NAMALWA (cell line): ENCODE measurements around the gene ARMC7.
"Not testable (repeated sequence)": the region's sequence is repeated elsewhere in the genome, so short reads cannot be mapped to it uniquely, and the experiment has no call there.

ENCODE experiments used
- DNase-seq: peaks from one replicate; pipeline ENCODE4 v3.0.0-alpha.2; 2015; ENCODE audit warnings: low spot score

Gene ARMC7

GRCh38 chr17:75130059-75130631, 20.4 kb downstream of the ARMC7 start:
- no peak for DNase-seq

- DNase-seq, result peak; percentile 71
Measured at GRCh38 chr17:75130632-75131277, 21.0 kb downstream of the ARMC7 start.

DNA sequence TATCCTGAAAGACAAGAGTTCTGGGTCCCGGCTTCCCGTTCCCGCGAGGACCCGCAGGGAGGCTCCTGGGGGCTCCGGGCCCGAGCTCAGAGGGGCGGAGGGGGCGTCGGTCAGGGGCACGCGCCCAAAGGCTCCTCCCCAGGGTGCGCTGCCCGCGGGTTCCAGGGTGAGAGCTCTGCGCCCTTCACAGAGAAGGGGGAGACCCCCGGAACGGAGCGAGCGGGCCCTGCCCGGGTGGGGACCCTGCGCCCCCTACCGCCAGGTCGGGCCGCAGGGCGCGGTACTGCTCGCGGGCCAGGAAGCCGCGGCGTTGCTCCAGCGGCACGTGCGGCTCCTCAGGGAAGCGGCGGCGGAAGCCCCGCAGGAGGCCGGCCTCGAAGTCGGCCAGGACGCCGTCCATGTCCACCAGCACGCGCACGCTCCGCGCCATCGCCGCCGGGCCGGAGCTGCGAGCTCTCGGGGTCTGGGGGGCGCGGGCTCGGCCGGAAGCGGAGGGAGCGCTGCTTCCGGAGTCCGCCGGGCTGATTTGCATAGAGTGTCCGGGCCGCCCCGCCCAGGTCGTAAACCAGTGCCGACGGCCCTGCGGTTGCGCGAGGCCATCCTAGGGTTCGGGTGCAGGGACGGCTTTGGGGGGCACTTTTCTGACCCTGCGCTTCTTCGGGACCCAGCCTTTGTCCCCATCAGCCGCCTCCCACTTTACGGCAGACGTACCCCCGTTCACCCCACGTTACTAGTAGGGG, 21.7 kb downstream of the ARMC7 start, which contains the start of gene NT5C:
Gene NT5C (minus strand): TSS at position 465 of the 740 bp plus-strand sequence. CDS start 35 bp downstream, at position 430.
- DNase-seq, result peak; percentile 85

- DNase-seq, result not testable (repeated sequence)
Measured at GRCh38 chr17:75132018-75133000, 22.5 kb downstream of the ARMC7 start.

DNA sequence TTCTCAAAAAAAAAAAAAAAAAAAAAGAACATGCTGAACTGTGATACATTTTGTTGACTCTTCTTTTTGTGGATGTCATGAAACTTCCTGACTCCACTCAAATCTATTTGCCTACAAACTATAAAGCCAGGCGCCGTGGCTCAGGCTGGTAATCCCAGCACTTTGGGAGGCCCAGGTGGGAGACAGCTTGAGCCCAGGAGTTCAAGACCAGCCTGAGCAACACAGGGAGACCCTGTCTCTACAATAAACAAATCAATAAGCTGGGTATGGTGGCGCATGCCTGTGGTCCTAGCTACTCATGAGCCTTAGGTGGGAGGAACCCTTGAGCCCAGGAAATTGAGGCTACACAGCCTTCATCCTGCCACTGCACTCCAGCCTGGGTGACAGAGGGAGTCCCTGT, 23.2 kb downstream of the ARMC7 start:
- no peak for DNase-seq

GRCh38 chr17:75133607-75134347, 24.0 kb downstream of the ARMC7 start:
- DNase-seq, result not testable (repeated sequence)

DNA sequence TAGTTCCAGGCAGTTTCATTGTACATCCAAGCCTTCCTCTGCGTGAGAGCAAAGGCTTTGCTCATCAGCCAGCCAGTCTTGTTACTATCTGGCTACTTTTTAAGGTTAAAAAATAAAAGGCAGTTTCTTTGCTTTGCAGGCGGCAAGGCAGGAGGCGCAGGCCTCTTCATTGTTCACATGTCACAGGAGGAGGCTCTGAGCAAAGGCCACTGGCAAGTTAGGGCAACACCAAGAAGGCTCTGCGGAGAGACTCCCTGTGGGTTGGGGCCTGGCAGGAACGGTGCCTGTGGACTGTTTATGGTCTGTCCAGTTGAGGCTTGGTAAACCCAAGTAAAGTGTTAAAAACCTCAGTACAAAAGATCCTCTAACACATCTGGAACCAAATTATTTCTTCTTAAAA, 25.7 kb downstream of the ARMC7 start:
- no peak for DNase-seq

- no peak for DNase-seq
Measured at GRCh38 chr17:75135946-75136345, 26.2 kb downstream of the ARMC7 start.

- DNase-seq, result not testable (repeated sequence)
Measured at GRCh38 chr17:75137762-75138161, 28.0 kb downstream of the ARMC7 start.

- no peak for DNase-seq
Measured at GRCh38 chr17:75138519-75138918, 28.8 kb downstream of the ARMC7 start.

- DNase-seq, result no peak
Measured at GRCh38 chr17:75142236-75142971, 32.6 kb downstream of the ARMC7 start.

DNA sequence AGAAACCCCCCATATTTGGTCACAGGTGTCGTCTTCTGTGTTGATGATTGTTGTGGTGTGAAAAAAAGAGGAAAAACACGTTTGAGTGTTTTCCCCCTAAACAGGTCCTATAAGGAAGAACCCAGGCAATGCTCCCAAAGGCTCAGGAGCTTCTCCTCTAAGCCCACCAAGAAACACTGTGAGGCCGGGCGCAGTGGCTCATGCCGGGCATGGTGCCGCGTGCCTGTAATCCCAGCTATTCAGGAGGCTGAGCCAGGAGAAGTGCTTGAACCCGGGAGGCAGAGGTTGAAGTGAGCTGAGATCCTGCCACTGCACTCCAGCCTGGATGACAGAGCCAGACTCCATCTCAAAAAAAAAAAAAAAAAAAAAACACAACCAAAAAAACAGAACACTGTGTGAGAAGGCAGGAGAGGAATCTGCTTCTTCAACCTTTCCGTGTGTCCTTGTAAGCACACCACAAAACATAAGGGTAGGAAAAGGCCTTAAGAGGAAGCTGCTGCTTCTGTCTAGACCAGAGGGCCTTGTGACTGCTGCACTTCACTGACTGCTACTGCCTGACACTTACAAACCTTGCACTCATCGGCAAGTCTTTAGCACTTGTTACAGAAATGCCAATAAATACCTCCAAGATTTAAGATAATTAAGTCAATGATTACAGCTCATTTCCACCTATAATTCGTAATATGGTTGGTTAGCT, 35.2 kb downstream of the ARMC7 start:
- DNase-seq, result no peak

DNA sequence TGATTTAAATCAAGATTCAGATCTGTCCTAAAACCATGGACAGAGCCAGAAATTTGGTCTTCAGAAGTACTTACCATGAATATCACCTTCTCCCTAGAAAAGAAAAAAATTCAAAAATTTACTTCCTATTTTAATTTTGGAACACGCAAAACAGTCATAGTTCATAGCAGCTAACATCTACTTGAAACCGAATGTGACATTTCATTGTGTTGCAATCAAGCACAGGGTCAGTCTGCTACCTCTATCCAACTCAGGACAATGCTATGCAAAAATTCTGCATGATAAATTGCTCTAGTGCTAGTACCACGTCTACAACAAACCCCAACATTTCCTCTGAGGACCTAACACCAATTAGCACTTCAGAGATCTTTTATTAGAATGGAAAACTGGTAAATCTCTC, 36.8 kb downstream of the ARMC7 start:
- DNase-seq, result no peak

- DNase-seq, result no peak
Measured at GRCh38 chr17:75147878-75148546, 38.2 kb downstream of the ARMC7 start.

DNA sequence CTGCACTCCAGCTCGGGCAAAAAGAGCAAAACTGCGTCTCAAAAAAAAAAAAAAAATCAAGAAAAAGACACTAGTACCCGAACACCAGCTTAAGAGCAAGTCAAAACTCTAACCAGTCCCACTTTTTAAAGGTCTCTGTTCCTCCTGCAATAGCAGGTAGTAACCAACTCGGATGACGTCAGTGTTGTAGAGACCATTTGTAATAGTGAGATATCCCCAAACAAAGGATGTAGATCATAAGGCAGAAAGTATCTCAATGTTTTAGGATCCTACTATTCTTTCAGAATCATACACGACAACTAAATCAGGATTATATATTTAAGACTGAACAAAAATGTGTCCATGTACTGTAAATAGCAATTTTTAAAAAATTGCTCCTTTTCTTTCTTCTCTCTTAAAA, 42.2 kb downstream of the ARMC7 start:
- no peak for DNase-seq

- DNase-seq, result no peak
Measured at GRCh38 chr17:75152523-75152921, 42.8 kb downstream of the ARMC7 start.

DNA sequence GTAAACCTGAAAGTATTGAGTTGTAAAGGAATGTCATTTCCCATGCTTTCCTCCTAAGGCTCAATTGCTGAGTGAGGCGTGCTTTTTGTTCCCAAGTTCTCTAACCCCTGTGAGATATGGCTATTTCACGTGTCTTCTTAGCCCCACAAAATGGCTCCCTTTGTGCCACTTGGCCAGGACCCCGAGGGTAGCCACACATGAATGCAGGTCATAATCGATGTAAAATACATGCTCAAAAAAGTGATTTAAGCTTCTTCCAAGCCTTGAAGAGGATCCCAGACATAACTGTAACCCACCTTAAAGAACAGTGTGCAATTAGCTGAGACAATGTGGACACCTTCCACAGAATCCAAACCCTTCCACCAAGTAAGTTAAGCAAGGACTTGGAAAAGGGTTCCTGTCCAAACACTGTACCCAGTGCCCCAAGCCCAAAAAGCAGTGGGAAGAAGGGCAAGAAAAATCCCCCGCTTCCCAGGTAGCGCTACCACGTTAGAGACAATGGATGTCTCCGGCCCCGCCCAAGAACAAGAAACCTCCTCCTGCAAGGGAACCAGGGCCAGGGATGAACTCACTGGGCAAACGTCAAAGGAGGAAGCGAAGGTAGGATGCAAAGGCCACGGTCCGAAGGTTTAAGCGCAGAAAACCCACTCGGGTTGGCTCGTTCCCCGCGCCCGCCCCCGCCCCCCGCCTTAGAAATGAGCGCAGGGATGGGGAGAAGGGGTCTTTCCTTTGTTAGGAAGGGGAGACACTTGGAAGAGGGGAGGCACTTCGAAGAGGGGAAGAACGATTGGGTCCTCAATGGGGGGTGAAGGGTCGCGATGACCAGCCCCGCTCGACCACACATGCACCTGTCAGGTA, 43.4 kb downstream of the ARMC7 start:
- DNase-seq, result peak; percentile 51

DNA sequence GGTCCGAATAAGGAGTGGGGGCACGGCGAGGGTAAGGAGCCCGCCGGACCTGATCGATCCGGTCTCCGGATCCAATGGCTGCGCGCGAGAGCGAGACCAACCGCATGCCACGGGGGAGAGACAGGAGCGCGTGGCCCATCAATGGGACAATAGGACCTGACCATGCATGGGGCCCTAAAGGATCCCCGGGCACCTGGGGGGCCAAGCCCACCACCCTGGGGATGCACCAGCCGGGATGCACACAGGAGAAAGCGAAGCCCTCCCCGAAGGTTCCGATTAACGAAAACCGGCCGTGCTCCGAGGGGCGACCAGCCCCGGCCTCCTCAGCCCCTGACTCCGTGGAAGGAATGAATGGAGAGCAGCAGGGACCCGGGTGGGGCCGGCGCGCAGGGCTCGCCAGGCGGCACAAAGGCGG, 44.0 kb downstream of the ARMC7 start:
- DNase-seq, result peak; percentile 34
